ENCODE results near the gene CTNS.
"Not testable (repeated sequence)": the region's sequence is repeated elsewhere in the genome, so short reads cannot be mapped to it uniquely, and the experiment has no call there.

The CTNS gene

DNA sequence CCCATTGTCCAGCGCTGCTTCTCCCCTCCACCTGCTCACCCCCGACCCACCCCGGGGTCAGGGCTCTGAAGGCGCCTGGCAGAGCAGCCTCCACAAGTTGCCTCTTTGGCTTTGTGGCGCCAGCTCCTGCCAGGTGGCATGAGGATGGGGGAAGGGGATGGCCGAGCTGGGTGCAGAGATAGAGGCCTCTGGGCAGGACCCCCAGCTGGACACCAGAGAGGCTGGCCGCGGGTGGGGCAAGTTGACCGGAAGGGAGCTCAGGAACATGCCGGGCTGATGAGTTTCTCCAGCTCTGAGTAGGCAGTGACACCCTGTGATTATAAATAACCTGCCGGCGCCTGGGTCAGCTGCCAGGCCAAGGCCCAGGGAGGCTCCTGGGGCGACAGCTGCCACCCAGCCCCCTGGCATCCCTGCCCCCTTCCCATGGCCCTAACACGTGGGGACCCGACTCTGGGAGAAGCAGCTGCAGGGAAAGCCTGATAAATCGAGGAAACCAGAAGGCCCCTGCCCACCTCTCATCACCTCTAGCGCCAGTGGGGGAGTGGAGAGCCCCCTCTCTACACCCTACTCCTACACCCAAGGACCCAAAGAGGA is 58.7 kb downstream of the CTNS start:
- H3K4me3 ChIP-seq (ENCODE audit: low read depth, low read length) = peak overlapping the region; percentile 50
- DNase-seq (ENCODE audit: low read depth) = no peak
- TF ChIP-seq, protein P1, sequence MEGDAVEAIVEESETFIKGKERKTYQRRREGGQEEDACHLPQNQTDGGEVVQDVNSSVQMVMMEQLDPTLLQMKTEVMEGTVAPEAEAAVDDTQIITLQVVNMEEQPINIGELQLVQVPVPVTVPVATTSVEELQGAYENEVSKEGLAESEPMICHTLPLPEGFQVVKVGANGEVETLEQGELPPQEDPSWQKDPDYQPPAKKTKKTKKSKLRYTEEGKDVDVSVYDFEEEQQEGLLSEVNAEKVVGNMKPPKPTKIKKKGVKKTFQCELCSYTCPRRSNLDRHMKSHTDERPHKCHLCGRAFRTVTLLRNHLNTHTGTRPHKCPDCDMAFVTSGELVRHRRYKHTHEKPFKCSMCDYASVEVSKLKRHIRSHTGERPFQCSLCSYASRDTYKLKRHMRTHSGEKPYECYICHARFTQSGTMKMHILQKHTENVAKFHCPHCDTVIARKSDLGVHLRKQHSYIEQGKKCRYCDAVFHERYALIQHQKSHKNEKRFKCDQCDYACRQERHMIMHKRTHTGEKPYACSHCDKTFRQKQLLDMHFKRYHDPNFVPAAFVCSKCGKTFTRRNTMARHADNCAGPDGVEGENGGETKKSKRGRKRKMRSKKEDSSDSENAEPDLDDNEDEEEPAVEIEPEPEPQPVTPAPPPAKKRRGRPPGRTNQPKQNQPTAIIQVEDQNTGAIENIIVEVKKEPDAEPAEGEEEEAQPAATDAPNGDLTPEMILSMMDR (IDR thresholded peaks at IDR 0.05; ENCODE audit: control insufficient read depth, extremely low read depth, insufficient read depth) = no peak

DNA sequence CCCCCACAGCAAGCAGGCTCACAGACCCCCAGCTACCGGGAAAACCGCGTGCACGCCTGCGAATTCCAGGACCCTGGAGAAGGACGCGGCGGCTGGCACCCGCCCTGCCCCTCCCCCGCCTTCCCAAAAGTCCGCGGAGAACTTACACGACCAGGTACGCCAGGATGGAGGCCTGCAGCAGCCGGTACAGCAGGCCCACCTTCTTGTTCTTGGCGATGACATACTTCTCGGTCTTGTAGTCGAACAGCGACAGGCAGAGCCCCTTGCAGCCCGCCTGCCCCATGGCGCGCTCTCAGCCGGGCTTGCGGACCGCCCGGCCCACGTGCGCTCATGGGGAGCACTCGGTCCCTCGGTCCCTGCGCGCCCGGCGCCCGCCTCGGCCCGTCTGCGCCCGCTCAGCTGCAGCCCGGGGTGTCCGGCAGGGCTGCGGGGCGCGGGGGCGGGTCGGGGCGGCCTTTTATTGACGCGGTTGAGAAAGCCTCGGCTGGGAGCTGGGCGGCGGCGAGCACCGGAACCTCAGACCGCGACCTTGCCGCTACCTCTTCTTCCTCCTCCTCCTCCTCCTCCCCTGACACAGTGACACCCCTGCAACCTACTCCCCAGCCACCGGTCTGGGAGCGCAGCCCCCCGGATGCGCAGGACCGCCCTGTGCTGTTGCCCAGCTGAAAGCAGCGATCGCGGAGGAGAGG is 59.3 kb downstream of the CTNS start, which contains the start of gene P2RX5:
P2RX5 (minus strand) TSS at position 433 of the 689 bp plus-strand sequence; CDS start at position 283, 150 bp downstream.
- peak within 1 kb of the TSS; percentile 50 for H3K4me3 ChIP-seq (ENCODE audit: low read depth, low read length)
- DNase-seq (ENCODE audit: low read depth) = no peak
- TF ChIP-seq, protein P1 (IDR thresholded peaks at IDR 0.05; ENCODE audit: control insufficient read depth, extremely low read depth, insufficient read depth) = no peak

DNA sequence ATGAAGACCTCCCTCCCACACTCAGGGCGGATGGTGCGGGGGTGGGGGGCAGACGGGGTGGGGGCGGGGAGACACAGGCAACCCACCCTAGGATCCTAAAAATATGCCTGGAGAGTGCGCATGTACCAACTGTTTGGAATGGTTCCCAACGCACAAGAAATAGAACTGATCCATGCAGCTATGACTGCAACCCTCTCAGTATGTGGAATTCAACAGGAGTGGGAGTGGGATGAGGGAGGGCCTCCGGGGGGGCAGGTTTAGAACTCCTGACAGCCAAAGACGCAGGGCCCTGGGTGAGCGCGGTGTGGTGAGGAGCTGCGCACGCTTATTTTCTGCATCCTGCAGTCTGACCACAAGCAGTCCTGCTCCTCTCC is 60.5 kb downstream of the CTNS start:
- no peak overlapping the region for H3K4me3 ChIP-seq (ENCODE audit: low read depth, low read length)
- TF ChIP-seq, protein P1 (IDR thresholded peaks at IDR 0.05; ENCODE audit: control insufficient read depth, extremely low read depth, insufficient read depth) = no peak
- DNase-seq (ENCODE audit: low read depth) = no peak

DNA sequence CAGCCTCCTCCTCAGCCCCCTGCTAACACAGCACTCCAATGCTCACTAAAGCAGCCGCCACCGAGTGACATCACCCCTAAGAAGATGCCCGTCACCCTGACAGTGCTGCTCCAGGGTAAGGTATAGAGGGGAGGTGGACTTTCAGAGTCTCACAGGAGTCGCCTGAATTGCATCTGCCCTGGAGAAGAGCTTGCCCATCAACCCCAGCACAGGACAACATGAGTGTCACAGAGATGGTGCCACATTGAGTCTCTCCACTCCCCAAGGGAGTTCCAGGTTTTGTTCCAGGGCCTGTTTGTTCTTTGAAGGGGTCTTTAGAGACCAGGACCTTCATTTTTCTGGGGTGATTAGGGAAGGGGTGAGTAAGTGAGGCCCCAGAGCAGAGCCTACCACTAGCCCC is 61.6 kb downstream of the CTNS start:
- TF ChIP-seq, protein P1 (IDR thresholded peaks at IDR 0.05; ENCODE audit: control insufficient read depth, extremely low read depth, insufficient read depth) = no peak
- no peak for DNase-seq (ENCODE audit: low read depth)
- H3K4me3 ChIP-seq (ENCODE audit: low read depth, low read length) = no peak overlapping the region

DNA sequence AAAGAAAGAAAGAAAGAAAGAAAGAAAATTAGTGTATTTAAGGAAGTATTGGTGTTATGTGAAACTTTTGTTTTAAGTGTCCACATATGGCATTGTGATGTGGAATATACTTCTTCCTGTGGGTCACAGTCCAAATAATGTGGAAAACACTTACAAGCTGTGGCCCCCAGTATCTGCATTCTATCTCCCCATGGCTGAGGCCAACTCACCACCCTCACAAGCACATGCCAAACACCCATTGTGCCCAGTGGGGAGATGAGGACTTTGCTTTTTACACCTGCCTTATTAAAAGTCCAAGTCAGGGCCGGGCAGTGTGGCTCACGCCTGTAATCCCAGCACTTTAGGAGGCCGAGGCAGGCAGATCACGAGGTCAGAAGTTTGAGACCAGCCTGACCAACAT is 63.4 kb downstream of the CTNS start:
- TF ChIP-seq, protein P1 (IDR thresholded peaks at IDR 0.05; ENCODE audit: control insufficient read depth, extremely low read depth, insufficient read depth) = no peak
- no peak for DNase-seq (ENCODE audit: low read depth)
- H3K4me3 ChIP-seq (ENCODE audit: low read depth, low read length) = no peak overlapping the region

DNA sequence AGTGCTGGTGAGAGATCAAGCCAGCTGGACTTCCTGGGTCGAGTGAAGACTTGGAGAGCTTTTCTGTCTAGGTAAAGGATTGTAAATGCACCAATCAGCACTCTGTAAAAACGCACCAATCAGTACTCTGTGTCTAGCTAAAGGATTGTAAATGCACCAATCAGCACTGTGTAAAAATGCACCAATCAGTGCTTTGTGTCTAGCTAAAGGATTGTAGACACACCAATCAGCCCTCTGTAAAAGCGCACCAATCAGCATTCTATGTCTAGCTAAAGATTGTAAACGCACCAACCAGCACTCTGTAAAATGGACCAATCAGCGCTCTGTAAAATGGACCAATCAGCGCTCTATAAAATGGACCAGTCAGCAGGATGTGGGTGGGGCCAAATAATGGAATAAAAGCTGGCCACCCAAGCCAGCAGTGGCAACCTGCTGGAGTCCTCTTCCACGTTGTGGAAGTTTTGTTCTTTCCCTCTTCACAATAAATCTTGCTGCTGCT is 65.5 kb downstream of the CTNS start:
- DNase-seq (ENCODE audit: low read depth); H3K4me3 ChIP-seq (ENCODE audit: low read depth, low read length): not testable (repeated sequence)

DNA sequence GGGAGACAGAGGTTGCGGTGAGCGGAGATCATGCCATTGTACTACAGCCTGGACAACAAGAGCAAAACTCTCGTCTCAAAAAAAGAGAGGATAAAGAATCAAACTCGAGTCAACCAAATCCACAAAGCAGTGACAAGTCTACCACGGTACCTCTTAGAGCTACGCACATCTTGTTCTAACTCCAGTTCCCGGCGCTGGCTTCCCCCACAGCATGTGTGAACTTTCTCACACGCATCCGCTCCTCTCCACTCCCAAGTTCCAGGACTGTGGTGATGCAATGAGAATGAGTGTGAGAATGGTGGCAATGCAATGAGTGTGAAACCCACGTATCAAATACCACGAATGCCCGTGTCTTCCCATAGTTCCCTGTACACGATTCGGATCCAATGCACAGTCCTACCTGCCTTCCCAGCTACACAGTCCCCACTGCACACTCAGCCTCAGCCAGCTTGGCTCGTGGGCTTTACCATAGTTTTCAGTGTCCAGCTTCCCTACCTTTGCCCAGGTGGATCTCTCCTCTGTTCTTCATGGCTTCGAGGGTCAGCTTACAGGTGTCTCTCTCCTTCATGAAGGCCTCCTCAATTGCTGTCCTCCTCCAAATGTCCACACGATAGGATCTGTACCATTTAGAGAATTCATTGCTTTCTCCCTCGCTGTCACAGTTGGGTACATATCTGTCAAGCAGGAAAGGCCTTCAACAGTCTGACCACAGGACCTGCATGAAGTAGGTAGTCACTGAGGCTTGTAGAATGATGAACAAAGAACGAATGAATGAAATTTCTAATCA is 68.6 kb downstream of the CTNS start:
- DNase-seq (ENCODE audit: low read depth) = no peak
- TF ChIP-seq, protein P1 (IDR thresholded peaks at IDR 0.05; ENCODE audit: control insufficient read depth, extremely low read depth, insufficient read depth) = no peak
- no peak overlapping the region for H3K4me3 ChIP-seq (ENCODE audit: low read depth, low read length)

DNA sequence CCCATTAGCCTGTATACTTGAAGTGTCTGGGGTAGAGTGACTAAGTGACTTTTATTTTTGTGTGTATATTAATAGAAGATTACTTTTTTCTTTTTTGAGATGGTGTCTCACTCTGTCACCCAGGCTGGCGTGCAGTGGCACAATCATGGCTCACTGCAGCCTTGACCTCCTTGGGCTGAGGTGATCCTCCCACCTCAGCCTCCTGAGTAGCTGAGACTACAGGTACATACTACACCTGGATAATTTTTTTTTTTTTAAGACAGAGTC is 69.1 kb downstream of the CTNS start:
- H3K4me3 ChIP-seq (ENCODE audit: low read depth, low read length); DNase-seq (ENCODE audit: low read depth): not testable (repeated sequence)

All from LNCaP clone FGC (cell line).